Peyer's patch (tissue), 4 donors: ENCODE data around the gene LPAR6.

Experiments used
- CTCF ChIP-seq, 6 experiments: fragments of 450-650 bp in 4 of 6; fragments of 200-600 bp in 2 of 6; sonication (generic) in 1 of 6; IDR thresholded peaks; one replicate each; pipeline ENCODE4 v1.5.1; 2017 to 2019; ENCODE audit warnings: antibody characterized with exemption in 6 of 6, mild to moderate bottlenecking in 3 of 6, moderate library complexity in 1 of 6
- POLR2A ChIP-seq, 2 donors: fragments of 450-650 bp; IDR thresholded peaks; one replicate each; pipeline ENCODE4 v1.5.1; 2017; ENCODE audit warnings: antibody characterized with exemption in 2 of 2, mild to moderate bottlenecking in 2 of 2, moderate library complexity in 2 of 2

- TF ChIP-seq CTCF (IDR thresholded peaks at IDR 0.05) (no peak), POLR2A (IDR thresholded peaks at IDR 0.05) (no peak)
These were observed 13.1 kb upstream of the LPAR6 start for GRCh38 chr13:48426052-48426451.
